Measurements from ENCODE around the gene VRK3.

DNA sequence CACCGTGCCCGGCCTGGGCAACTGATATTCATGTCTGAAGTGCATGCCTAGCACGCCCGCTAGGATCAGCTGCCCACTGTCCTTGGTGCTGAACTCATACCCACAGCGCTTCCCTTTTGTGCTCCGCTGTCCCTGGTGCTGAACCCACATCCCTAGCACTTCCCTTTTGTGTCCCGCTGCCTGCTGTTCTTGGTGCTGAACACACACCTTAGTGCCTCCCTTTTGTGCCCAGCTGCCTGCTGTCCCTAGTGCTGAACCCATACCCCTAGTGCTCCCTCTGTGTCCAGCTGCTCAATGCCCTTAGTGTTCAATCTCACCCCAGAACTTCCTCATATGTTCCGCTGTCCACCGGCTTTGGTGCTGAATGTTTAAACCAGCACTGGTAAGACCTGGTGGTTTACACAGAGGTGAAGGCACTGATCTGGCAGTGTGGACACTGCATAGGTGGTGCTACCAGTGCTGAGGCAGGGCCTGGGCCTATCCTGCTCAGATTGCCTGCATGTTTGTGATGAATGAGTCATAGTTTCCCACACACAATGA is 37.9 kb downstream of the VRK3 start:
- TF ChIP-seq EZH2 (IDR thresholded peaks at IDR 0.05; ENCODE audit: borderline replicate concordance, low read depth, low read length, severe bottlenecking), result no peak
- TF ChIP-seq, protein P1, sequence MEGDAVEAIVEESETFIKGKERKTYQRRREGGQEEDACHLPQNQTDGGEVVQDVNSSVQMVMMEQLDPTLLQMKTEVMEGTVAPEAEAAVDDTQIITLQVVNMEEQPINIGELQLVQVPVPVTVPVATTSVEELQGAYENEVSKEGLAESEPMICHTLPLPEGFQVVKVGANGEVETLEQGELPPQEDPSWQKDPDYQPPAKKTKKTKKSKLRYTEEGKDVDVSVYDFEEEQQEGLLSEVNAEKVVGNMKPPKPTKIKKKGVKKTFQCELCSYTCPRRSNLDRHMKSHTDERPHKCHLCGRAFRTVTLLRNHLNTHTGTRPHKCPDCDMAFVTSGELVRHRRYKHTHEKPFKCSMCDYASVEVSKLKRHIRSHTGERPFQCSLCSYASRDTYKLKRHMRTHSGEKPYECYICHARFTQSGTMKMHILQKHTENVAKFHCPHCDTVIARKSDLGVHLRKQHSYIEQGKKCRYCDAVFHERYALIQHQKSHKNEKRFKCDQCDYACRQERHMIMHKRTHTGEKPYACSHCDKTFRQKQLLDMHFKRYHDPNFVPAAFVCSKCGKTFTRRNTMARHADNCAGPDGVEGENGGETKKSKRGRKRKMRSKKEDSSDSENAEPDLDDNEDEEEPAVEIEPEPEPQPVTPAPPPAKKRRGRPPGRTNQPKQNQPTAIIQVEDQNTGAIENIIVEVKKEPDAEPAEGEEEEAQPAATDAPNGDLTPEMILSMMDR (IDR thresholded peaks at IDR 0.05; ENCODE audit: borderline replicate concordance, extremely low read depth, low read length, poor library complexity, severe bottlenecking), result peak; percentile 25
